Measurements from ENCODE around the gene TMEM165.

TMEM165 gene

DNA sequence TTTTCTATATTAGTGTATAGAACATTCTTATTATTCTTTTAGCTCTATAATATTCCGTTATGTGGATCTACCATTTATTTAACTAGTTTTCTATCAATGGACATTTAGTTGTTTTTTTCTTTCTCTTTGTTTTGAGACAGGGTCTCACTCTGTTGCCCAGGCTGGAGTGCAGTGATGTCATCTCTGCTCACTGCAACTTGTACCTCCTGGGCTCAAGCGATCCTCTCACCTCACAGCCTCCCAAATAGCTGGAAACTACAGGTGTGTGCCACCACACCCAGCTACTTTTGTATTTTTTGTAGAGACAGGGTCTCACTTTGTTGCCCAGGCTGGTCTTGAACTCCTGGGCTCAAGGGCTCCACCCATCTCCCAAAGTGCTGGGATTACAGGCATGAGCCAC is 10.8 kb downstream of the TMEM165 start:
- no peak for DNase-seq (ENCODE audit: low read depth, low spot score)

DNA sequence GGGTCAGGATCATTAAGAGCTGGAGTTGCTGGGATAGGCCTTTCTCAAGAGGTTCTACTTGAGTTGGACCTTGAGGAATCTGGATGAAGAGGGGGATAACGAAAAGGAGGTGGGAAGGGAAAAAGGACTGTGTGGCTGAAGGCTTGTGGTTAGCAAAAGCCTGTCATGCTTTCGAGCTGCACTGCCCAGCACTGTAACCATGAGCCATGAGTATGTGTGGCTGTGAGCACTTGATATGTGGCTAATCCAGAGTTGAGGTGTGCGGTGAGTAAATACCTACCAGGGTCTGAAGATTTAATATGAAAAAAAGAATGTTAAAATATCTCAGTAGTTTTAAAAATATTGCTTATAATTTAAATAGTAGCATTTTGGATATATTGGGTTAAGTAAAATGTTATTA is 11.4 kb downstream of the TMEM165 start:
- DNase-seq (ENCODE audit: low read depth, low spot score), result no peak

DNA sequence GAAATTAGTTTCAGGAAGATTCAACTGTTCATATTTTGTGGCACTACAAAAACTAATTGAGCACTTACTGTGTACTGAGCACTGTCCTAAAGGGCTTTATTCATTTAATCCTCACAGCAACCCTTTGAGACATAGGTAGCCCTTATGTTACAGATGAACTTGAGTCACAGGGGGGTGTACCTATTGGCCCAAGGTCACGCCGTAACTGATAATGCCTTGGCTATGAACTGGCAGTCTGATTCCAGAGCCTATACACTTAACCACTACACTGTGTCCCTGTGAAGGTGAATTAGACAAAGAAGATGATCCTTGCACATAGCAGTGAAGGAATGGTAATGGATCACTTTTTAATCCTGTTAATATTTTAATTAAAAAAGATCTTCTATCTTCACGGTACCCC is 12.0 kb downstream of the TMEM165 start:
- DNase-seq (ENCODE audit: low read depth, low spot score), result no peak

DNA sequence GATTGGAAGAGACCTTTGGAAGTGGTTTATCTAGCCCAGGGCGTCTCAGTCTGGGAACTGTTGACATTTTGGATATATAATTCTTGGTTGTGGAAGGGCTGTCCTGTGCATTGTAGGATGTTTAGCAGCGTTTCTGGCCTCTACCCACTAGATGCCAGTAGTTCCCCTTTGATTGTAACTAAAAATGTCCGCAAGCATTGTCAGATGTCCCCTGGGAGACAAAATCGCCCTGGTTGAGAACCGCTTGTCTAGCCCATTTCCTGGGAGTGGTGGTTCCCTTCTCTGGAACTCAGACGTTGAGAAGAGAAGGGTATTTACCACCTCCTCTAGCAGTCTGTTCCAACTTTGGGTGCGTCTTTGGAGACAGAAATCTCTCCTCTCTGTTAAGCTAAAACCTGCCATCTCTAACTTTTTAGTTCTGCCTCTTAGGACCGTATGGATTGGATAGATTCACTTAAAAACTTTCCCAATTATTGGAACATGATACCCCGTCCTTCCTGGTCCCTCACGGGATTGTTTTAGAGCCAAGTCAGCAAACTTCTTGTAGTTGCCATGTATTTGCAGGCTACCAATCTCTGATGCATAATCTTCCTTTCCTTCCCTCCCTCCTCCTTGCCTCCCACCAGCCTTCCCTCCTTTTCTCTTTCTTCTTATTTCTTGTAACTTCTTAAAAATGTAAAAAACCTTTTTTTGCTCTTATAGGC is 13.9 kb downstream of the TMEM165 start:
- DNase-seq (ENCODE audit: low read depth, low spot score), result no peak

DNA sequence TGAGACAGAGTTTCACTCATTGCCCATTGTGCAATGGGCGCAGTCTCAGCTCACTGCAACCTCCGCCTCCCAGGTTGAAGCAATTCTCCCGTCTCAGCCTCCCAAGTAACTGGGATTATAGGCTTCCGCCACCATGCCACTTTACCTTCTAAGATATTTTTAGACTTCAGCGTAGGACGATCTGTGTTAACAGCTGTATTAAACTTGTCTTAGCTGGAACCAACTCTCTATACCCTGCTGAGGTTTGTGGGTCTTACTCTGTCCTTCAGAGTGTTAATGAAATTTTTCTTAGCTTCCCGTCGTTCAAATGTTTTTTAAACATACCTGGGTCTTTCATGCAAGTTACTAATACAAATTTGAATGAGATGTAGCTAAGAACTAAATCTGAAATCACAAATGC is 14.7 kb downstream of the TMEM165 start:
- DNase-seq (ENCODE audit: low read depth, low spot score), result no peak

DNA sequence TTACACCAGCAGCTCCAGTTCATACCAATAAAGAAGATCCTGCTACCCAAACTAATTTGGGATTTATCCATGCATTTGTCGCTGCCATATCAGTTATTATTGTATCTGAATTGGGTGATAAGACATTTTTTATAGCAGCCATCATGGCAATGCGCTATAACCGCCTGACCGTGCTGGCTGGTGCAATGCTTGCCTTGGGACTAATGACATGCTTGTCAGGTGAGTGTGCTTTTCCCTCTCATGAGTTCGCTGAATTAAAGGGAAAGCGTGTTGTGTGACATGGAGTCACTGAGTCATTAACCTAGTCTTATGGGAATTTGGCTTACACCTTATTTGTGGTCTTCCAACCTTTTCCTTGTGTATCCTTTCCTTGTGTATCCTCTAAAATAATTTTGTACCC is 15.9 kb downstream of the TMEM165 start:
- no peak for DNase-seq (ENCODE audit: low read depth, low spot score)

DNA sequence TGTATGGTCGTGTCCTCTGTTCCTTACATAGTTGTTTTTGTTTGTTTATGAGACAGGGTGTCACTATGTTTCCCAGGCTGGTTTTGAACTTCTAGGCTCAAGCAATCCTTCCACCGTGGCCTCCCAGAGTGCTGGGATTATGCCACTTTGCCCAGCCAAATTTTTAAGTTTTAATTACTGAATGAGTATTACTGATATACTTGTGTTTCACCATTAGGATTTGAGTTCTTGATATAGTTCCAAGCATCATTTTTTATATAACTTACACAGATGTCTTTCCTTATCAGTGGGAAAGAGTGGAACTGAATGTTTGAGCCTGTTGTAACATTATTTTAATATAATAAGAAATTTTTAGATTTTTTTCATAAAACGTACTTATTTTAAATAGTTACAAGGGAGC is 20.4 kb downstream of the TMEM165 start:
- DNase-seq (ENCODE audit: low read depth, low spot score), result no peak

DNA sequence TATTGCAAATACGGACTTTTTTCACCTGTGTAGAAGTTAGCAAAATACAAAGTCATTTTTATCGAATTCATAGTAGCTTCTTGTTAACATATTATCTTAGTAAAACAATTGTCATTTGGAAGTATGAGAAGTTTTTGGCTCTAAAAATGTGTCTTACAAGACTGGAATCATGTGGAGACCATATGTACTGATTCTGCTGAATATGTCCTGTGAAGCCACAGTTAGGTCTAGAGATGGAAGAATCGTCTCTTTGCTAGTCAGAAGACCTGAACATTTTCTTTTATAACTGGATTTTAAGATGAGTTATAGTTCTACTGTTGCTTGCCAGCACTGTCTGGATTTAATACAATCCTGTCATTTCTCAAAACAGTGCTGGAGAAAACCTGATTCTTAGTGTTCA is 29.0 kb downstream of the TMEM165 start:
- DNase-seq (ENCODE audit: low read depth, low spot score), result no peak

DNA sequence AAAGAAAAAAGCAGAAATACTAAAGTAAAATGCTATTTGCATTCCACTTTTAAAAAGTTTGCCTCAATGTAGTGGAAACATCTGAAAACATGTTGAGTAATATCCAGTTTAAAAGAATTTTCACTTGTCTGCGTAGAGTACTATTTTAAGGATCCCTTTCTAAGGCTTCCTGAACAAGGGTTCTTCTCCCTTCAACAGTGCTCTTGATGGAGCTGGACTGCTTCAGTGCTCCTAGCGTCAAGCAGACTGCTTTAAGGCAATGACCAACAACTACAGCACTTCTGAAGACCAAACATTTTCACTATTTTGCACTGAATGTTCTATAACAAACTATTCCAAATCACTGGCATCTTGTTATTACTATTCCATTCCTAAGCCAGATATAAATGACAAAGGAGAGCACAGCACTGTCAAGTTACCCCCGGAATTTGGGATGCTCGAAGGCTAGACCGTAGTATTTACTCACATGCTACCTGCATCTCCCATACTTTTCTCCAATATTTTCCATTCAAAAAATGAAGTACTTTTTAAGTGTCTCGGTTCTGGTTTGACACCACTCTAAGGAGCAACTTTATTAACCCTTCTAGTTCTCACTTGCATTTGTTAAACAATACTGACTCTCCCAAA is 36.1 kb downstream of the TMEM165 start:
- no peak for DNase-seq (ENCODE audit: low read depth, low spot score)

DNA sequence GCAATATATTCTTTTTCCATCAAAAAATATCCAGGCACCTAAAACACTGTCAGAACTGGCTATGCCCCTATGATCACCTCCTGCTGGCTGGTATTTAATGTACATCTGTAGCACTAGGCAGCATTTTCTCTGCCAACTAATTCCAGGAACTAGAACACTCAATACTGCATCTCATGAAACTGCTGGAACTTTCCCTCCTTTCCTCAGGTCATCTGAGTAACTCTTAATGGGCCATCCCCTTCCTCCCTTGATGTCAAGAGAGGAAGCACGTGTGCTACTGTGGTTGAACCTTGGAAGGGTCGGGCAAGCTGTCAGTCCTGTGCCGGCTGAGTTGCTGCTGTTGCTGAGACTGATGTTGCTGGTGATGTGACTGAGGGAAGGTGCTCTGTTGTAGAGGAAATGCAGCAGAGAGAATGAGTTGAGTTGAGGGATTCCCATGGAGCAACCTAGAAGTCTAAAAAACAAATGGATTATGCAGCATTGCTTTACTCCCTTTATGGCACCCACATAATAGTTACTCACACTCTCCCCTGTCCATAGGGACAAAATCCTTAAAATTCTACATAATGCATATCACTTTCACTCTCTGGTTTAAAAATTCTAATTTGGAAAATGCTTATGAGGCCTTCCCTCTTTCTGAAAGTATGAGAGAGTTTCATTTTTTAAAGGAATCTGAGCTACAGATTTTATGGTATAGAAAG is 39.5 kb downstream of the TMEM165 start:
- no peak for DNase-seq (ENCODE audit: low read depth, low spot score)

DNA sequence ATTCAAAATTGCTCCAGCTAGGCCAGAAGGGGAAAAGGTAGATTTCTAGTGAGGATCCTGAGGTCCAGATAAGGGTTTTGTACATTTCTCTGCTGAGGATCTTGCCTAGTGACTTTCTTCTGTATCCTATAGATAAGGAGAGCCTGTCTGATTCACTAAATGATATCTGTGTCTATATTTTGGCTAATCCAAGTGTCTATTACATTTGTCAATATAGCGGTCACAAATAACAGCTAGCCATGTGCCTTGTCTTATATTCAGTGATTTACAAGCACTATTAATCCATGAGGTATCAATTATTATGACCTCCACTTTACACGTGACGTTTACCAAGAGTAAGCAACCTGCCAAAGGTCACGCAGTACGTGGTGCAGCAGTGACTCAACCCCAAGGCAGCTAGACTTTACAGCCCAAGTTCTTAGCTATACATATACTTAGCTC is 41.6 kb downstream of the TMEM165 start:
- DNase-seq (ENCODE audit: low read depth, low spot score), result no peak

DNA sequence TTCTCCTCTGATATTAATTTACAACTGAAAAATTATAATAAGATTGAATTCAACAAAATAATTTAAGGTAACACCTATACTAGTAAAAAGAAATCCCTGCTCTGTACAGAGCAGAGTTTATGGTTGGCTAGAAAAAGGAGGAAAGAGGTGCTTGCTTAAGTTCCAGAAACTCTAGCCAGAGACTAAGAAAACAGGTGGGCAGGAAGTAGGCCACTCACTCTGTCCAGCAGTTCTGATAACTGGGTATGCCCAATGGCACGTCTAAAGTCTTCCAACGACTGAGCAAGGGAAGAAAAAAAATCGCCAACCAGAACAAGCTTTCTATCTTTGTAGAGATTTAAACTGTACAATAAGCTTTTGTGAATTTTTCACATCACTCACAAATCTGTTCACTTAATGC is 42.1 kb downstream of the TMEM165 start:
- no peak for DNase-seq (ENCODE audit: low read depth, low spot score)

DNA sequence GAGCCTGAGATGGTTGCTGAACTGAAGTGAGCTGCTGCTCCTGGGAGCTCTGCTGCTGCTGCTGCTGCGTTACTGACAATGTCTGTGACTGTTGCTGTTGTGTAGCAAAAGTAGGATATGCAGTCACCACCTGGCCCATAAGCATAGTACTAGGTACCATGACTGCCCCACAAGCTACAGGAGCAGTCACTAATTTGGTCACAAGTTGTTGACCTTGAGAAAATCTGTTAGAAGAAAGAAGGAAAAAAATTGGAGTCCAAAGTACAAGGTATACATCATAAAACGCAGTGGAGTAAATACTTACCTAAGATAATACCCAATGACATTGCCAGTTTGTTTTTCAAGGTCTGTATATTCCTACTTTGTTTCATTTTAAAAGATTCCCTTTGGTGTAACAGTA is 42.6 kb downstream of the TMEM165 start:
- no peak for DNase-seq (ENCODE audit: low read depth, low spot score)

DNA sequence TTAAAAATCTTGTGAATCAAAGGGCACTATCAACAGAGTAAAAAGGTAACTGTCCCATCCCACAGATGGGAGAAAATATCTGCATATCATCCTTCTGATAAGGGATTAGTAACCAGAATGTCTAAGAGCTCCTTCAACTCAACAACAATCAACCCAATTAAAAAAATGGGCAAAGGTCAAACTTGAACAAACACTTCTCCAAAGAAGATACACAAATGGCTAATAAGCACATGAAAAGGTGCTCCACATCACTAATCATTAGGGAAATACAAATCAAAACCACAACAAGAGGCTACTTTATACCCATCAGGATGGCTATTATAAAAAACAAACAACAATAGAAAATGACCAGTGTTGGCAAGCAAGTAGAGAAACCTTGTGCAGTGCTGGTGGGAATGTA is 43.3 kb downstream of the TMEM165 start:
- DNase-seq (ENCODE audit: low read depth, low spot score), result no peak

DNA sequence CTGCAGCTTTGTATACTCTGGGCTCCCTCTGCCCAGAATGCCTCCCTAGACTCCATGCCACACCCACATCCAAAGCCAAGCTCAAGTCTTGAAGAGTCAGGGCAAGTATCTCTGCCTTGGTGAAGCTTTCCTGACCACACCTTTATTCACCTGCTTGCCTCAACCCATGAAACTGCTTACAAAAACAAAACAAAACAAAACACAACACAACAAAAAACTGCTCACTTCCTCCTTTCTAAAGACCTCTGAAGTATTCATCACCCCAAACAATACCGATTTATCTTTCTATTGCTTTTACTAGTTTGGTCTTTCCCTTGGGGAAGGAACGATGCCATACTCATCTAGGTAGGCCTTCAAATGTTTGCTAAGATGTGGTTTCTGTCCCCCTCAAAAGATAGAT is 45.0 kb downstream of the TMEM165 start:
- DNase-seq (ENCODE audit: low read depth, low spot score), result no peak

DNA sequence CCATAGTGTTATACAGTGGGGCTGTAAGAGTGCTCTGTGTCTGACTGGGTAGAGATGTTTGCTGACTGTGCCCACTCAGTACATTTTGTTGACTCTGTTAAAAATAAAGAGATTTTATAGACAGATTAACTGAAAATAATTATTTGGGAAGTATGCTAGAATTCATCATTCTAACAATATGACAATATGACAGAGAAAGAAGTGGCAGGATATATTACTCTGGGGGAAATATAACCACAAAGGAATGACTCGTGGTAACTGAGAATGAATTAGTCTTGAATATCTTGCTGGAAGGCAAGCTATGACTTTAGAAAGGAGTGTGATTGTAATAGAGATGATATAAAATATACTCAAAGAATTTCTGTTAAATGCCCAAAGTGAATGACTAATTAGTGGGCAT is 46.8 kb downstream of the TMEM165 start:
- DNase-seq (ENCODE audit: low read depth, low spot score), result no peak

DNA sequence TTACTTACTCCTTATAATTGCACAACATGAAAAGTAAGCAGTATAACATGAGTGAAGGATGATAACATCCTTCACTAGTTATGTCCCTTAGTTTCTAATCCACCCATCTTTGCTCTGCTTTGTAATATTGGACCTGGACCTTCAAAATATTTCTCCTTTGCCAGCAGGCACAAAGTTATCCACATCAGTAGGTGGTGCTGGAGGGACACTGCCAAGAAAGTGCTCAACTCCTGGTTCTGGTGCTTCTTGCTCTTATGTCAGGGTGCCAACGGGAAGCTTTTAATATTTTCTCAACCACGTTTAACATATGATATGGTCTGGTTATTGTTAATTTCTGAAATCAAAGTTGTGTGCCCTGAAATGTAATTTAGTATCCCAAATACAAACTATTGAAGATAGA is 49.1 kb downstream of the TMEM165 start:
- DNase-seq (ENCODE audit: low read depth, low spot score), result no peak

DNA sequence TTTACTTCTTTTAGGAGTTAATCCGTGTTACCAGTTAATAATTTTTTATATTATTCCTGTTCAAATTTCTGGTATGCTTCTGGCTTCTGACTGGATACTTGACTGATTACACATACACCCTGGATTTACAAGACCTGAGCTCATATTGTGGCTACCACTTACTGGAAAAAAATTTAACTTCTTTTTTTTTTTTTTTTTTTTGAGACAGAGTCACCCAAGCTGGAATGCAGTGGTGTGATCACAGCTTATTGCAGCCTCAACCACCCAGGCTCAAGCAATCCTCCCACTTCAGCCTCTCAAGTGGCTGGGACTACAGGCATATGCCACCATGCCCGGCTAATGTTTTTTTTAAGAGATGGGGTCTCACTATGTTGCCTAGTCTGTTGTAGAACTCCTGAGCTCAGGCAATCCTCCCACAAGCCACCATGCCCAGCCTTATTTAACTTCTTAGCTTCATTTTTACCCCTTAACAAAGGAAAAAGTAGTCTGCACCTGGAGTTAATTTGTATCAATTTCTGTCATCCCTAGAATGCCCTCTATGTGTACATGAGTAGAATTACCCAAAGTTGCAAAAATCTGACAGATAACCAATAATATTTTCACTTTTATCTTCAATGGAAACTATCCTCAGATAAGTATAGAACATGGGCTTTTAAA is 50.3 kb downstream of the TMEM165 start:
- no peak for DNase-seq (ENCODE audit: low read depth, low spot score)

DNA sequence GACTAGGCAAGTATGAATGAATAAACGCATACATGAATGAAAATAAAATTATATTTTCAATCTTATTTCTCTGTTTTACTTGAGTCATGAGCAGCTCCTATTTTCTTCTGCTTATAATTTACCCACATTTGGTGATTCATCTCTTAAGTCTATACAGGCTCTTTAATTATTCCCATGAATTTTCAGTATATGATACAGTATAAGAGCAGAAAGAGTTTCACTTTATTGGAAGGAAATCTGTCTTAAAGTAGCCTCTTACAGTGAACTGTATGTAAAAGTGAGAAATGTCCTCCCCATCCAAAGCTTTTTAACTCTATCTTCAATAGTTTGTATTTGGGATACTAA is 50.8 kb downstream of the TMEM165 start:
- DNase-seq (ENCODE audit: low read depth, low spot score), result no peak

DNA sequence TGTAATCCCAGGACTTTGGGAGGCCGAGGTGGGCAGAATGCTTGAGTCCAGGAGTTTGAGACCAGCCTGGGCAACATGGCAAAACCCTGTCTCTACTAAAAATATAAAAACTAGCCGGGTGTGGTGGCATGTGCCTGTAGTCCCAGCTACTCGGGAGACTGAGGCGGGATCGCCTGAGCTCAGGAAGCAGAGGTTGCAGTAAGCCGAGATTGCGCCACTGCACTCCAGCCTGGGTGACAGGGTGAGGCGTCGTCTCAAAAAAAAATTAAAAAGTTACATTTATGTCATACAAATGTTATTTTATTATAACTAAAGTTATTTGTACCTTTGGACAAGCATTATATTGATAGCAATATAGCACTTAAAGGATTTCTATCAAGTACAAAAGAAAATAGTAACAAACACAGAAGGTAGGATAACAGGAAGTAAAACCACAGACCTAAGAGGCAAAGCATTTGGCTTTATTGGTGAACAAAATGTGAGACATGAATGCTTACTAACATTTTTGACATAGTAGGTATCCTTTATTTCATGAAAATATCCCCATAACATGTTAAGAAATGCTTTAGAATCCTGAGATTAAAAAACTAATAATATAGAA is 51.5 kb downstream of the TMEM165 start:
- DNase-seq (ENCODE audit: low read depth, low spot score), result no peak

DNA sequence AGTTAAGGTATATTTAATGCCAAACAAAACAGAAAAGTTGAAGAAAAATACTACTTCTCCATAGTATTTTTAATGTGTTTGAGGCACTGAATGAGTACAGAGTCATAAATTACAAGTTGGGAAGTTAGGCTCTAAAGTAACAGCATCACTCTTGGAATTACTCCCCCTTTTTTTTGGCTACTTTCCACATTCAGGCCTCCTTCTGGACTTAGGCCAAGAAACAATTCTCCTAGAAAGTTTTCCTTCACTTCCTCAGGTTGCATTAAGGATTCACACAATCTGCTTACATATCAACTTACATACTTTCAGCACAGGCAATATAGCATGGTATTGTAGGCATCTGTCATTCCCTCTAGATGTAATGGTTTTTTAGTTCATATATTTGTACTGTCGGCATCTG is 52.1 kb downstream of the TMEM165 start:
- DNase-seq (ENCODE audit: low read depth, low spot score), result no peak

DNA sequence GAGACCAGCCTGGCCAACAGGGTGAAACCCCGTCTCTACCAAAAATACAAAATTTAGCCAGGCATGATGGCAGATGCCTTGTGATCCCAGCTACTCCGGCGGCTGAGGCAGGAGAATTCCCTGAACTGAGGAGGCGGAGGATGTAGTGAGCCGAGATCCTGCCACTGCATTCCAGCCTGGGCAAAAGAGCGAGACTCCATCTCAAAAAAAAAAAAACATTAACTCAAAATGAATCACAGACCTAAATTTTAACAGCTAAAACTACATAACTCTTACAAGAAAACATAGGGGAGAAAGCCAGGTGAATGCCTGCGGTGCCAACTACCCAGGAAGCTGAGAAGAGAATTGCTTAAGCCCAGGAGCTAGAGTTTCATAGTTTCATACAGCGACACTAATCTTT is 54.8 kb downstream of the TMEM165 start:
- DNase-seq (ENCODE audit: low read depth, low spot score), result no peak
